IMR-90 (cell line): Measurements from ENCODE around the gene MYD88. TPM values are rescaled to one million over a fixed set of nuclear protein-coding genes. Genes with fewer than 3 reads are reported as not detected.

ENCODE experiments used
- ATAC-seq: fragments of 200-7000 bp; cut with Tn5 transposase; 2 replicates; pipeline ENCODE4 v1.9.1; 2020; ENCODE audit warnings: low read depth, mild to moderate bottlenecking, moderate library complexity
- BruUV-seq: library from RNA; stranded (reverse); fragments of 400-500 nt; replicated peaks from 2 replicates; lab custom pipeline; 2021; lab: Mats Ljungman, UMichigan
- CTCF ChIA-PET: fragments of 300-600 bp; formaldehyde crosslinking; extraction: SDS; loops from one replicate; lab custom pipeline; 2021; ENCODE audit warnings: antibody characterized with exemption; lab: Yijun Ruan, JAX
- POLR2A ChIA-PET: fragments of 300-600 bp; sonication (Branson Sonifier 250); formaldehyde crosslinking; loops from one replicate; lab custom pipeline; 2022; ENCODE audit warnings: antibody characterized with exemption; ENCODE audit not compliant: unreplicated experiment; lab: Charles Lee
- DNase-seq: peaks from one replicate; pipeline ENCODE4 v3.0.0; 2013
- H2AFZ ChIP-seq: replicated peaks from 2 replicates; pipeline ENCODE3; 2013; ENCODE audit warnings: low read length, mild to moderate bottlenecking; ENCODE audit not compliant: poor library complexity
- H2AK5ac ChIP-seq: 2 replicates; pipeline ENCODE4 v1.6.1; 2013; ENCODE audit warnings: low read depth, low read length, inconsistent platforms
- H2AK9ac ChIP-seq: replicated peaks from 2 replicates; pipeline ENCODE3; 2013; ENCODE audit warnings: mild to moderate bottlenecking, low read depth, low read length, moderate library complexity; ENCODE audit not compliant: poor library complexity
- H2BK120ac ChIP-seq: 2 replicates; pipeline ENCODE4 v1.6.1; 2013; ENCODE audit warnings: low read depth, low read length, inconsistent platforms
- H2BK15ac ChIP-seq: 3 replicates; pipeline ENCODE4 v1.6.1; 2013; ENCODE audit warnings: low read depth, low read length, inconsistent platforms
- H2BK20ac ChIP-seq: 2 replicates; pipeline ENCODE4 v1.6.1; 2013; ENCODE audit warnings: low read depth, mild to moderate bottlenecking, inconsistent platforms, low read length, moderate library complexity
- H2BK5ac ChIP-seq: 2 replicates; pipeline ENCODE4 v1.6.1; 2013; ENCODE audit warnings: mild to moderate bottlenecking, low read depth, low read length, inconsistent platforms; ENCODE audit not compliant: poor library complexity, severe bottlenecking
- H3K14ac ChIP-seq: replicated peaks from 2 replicates; pipeline ENCODE4 v1.6.1; 2013; ENCODE audit warnings: low read depth, low read length, inconsistent platforms
- H3K18ac ChIP-seq: 2 replicates; pipeline ENCODE4 v1.6.1; 2013; ENCODE audit warnings: low read depth, low read length, control low read depth
- H3K23ac ChIP-seq: 2 replicates; pipeline ENCODE4 v1.6.1; 2013; ENCODE audit warnings: low read depth, low read length, inconsistent platforms
- H3K27ac ChIP-seq: 2 replicates; pipeline ENCODE4 v1.5.1; 2013; ENCODE audit warnings: mild to moderate bottlenecking, control low read depth, low read length; ENCODE audit not compliant: insufficient read depth
- H3K27me3 ChIP-seq: 2 replicates; pipeline ENCODE4 v1.6.1; 2013; ENCODE audit warnings: low read length; ENCODE audit not compliant: control insufficient read depth, insufficient read depth
- H3K36me3 ChIP-seq: 2 replicates; pipeline ENCODE4 v1.6.1; 2013; ENCODE audit warnings: low read length, mixed read lengths; ENCODE audit not compliant: control insufficient read depth, insufficient read depth
- H3K4ac ChIP-seq: 2 replicates; pipeline ENCODE4 v1.6.1; 2013; ENCODE audit warnings: low read depth, low read length, inconsistent platforms
- H3K4me1 ChIP-seq: 2 replicates; pipeline ENCODE4 v1.6.1; 2013; ENCODE audit warnings: low read length, mixed read lengths; ENCODE audit not compliant: control insufficient read depth, insufficient read depth
- H3K4me2 ChIP-seq: 2 replicates; pipeline ENCODE4 v1.6.1; 2013; ENCODE audit warnings: low read depth, mild to moderate bottlenecking, control low read depth, low read length, moderate library complexity
- H3K4me3 ChIP-seq: 2 replicates; pipeline ENCODE4 v1.5.1; 2013; ENCODE audit warnings: low read depth, mild to moderate bottlenecking, control low read depth, low read length, moderate library complexity; ENCODE audit not compliant: insufficient read depth
- H3K56ac ChIP-seq: 2 replicates; pipeline ENCODE4 v1.6.1; 2013; ENCODE audit warnings: low read length, inconsistent platforms; ENCODE audit not compliant: insufficient read depth; ENCODE audit errors: extremely low read depth
- H3K79me1 ChIP-seq, 2 experiments: 2 replicates each; pipeline ENCODE4 v1.6.1; 2013; ENCODE audit warnings: low read length in 2 of 2, inconsistent platforms in 1 of 2, low read depth in 1 of 2
- H3K9ac ChIP-seq: 2 replicates; pipeline ENCODE4 v1.6.1; 2013; ENCODE audit warnings: low read depth, low read length, control low read depth
- H3K9me1 ChIP-seq: 2 replicates; pipeline ENCODE4 v1.6.1; 2013; ENCODE audit warnings: low read length, inconsistent platforms; ENCODE audit not compliant: insufficient read depth
- H3K9me3 ChIP-seq: 2 replicates; pipeline ENCODE4 v1.6.1; 2013; ENCODE audit warnings: low read length; ENCODE audit not compliant: control insufficient read depth, insufficient read depth
- H4K20me1 ChIP-seq: 2 replicates; pipeline ENCODE4 v1.6.1; 2013; ENCODE audit warnings: low read length, inconsistent platforms; ENCODE audit not compliant: insufficient read depth
- H4K5ac ChIP-seq: 2 replicates; pipeline ENCODE4 v1.6.1; 2013; ENCODE audit warnings: mild to moderate bottlenecking, low read depth, low read length, control low read depth
- H4K8ac ChIP-seq, 2 experiments: 2 replicates each; pipeline ENCODE4 v1.6.1; 2013; ENCODE audit warnings: low read depth in 2 of 2, low read length in 2 of 2, control low read depth in 1 of 2, inconsistent platforms in 1 of 2
- H4K91ac ChIP-seq: 2 replicates; pipeline ENCODE4 v1.6.1; 2013; ENCODE audit warnings: low read depth, low read length, inconsistent platforms; ENCODE audit not compliant: insufficient read depth
- BHLHE40 ChIP-seq: fragments of 150-350 bp; IDR thresholded peaks from 2 replicates; pipeline ENCODE4 v1.6.1; 2016; ENCODE audit warnings: mild to moderate bottlenecking, low read depth, low read length
- CEBPB ChIP-seq: IDR thresholded peaks from 2 replicates; pipeline ENCODE4 v1.6.1; 2012; ENCODE audit warnings: low read depth, low read length, improper control_type of control experiment
- CHD1 ChIP-seq: IDR thresholded peaks from 2 replicates; pipeline ENCODE4 v1.6.1; 2012; ENCODE audit warnings: low read depth, low read length, improper control_type of control experiment
- FOS ChIP-seq: fragments of 150-350 bp; IDR thresholded peaks from 2 replicates; pipeline ENCODE4 v1.6.1; 2016; ENCODE audit warnings: low read depth, low read length
- MAFK ChIP-seq: IDR thresholded peaks from 2 replicates; pipeline ENCODE4 v1.6.1; 2012; ENCODE audit warnings: low read depth, low read length, improper control_type of control experiment
- MAZ ChIP-seq: IDR thresholded peaks from 2 replicates; pipeline ENCODE4 v1.6.1; 2012; ENCODE audit warnings: low read depth, mild to moderate bottlenecking, low read length, improper control_type of control experiment, moderate library complexity, borderline replicate concordance
- MXI1 ChIP-seq: IDR thresholded peaks from 2 replicates; pipeline ENCODE4 v1.6.1; 2012; ENCODE audit warnings: low read depth, mild to moderate bottlenecking, low read length, moderate library complexity, borderline replicate concordance
- NFE2L2 ChIP-seq: fragments of 150-350 bp; IDR thresholded peaks from 2 replicates; pipeline ENCODE4 v1.6.1; 2016; ENCODE audit warnings: low read depth, mild to moderate bottlenecking, low read length
- POLR2A ChIP-seq: IDR thresholded peaks from 2 replicates; pipeline ENCODE4 v1.6.1; 2012; ENCODE audit warnings: mild to moderate bottlenecking, low read depth, low read length
- RAD21 ChIP-seq: IDR thresholded peaks from 2 replicates; pipeline ENCODE4 v1.6.1; 2012; ENCODE audit warnings: low read length, improper control_type of control experiment
- RCOR1 ChIP-seq: IDR thresholded peaks from 2 replicates; pipeline ENCODE4 v1.6.1; 2012; ENCODE audit warnings: mild to moderate bottlenecking, low read length, improper control_type of control experiment; ENCODE audit not compliant: insufficient replicate concordance
- RFX5 ChIP-seq: IDR thresholded peaks from 2 replicates; pipeline ENCODE4 v1.8.0; 2012; ENCODE audit warnings: low read depth, mild to moderate bottlenecking, low read length, moderate library complexity
- SMC3 ChIP-seq: fragments of 150-350 bp; IDR thresholded peaks from 2 replicates; pipeline ENCODE4 v1.6.1; 2016; ENCODE audit warnings: low read depth, mild to moderate bottlenecking, antibody characterized with exemption, low read length, moderate library complexity
- WGBS, 2 experiments: methylation state at CpG; one replicate each; pipeline versions ENCODE4 v1.1.5 to v1.1.7; 2013; ENCODE audit warnings: missing lambda C conversion rate in 2 of 2; ENCODE audit not compliant: insufficient read length in 1 of 2; ENCODE audit errors: extremely low coverage in 2 of 2; 5-methylcytosine and 5-hydroxymethylcytosine counted together
- dilution Hi-C: fragments of 300-500 bp; cut with HindIII; formaldehyde crosslinking; loops from one replicate; pipeline ENCODE4 v1.14.3; 2018; ENCODE audit warnings: low sequenced_read_pairs; ENCODE audit not compliant: unreplicated experiment
- in situ Hi-C: fragments of 300-500 bp; cut with MboI; formaldehyde crosslinking; loops from 3 replicates; pipeline ENCODE4 v1.14.3; 2019; ENCODE audit warnings: low sequenced_read_pairs, inconsistent platforms, mixed read lengths
- intact Hi-C: fragments of 100-400 bp; cut with micrococcal nuclease; formaldehyde crosslinking; loops from 2 replicates; pipeline ENCODE4 v1.10.0; 2022
- polyA plus RNA-seq, 3 experiments: library from polyadenylated mRNA; depleted of rRNA; stranded (reverse); fragments of >200 nt; gene quantifications; 2 replicates each; pipeline ENCODE4 v1.2.3, GENCODE V29; 2012; ENCODE audit warnings: low replicate concordance in 1 of 3
- total RNA-seq: library from RNA; depleted of rRNA; stranded (reverse); fragments of >200 nt; gene quantifications from 2 replicates; pipeline ENCODE4 v1.2.3, GENCODE V29; 2012
- TF ChIP-seq, protein P1 (sequence below): fragments of 150-350 bp; IDR thresholded peaks from 2 replicates; pipeline ENCODE4 v1.6.1; 2017; ENCODE audit warnings: mild to moderate bottlenecking, antibody characterized with exemption, low read length, low read depth
- TF ChIP-seq, protein P2 (sequence below): conservative IDR thresholded peaks from 2 replicates; pipeline ENCODE4 v1.5.1; 2012; ENCODE audit warnings: mild to moderate bottlenecking, low read depth, low read length, improper control_type of control experiment
- TF ChIP-seq, protein P3 (sequence below): fragments of 150-350 bp; IDR thresholded peaks from 2 replicates; pipeline ENCODE4 v1.6.1; 2016; ENCODE audit warnings: low read depth, mild to moderate bottlenecking, low read length, moderate library complexity, borderline replicate concordance

MYD88 gene
- total and polyA plus RNA-seq, 2 of the 4 experiments (the other 2 are of a cell fraction) = 9.3 to 39.8 TPM

DNA sequence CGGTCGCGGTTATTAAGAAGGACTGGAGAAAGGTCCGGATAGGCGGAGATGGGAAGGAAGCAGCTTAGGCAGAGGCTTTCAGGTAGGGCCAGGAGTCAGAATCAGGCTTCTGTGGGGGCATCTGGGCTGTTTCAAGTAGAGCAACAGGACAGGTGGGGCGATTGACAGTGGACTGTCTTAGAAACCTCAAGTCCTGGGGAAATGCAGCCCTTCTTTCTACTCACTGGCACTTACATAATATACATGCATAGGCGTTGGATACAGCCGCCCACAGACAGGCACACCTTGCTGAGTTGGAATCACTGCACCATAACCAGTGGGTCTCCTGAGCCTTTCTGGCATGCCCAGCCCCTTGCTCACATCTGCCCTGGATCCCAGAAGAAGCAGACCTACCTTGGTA lies 730 bp downstream of the MYD88 start:
- H3K23ac ChIP-seq = peak overlapping the region; percentile 66
- DNase-seq (no peak), ATAC-seq (no peak)
- dilution Hi-C loops (no loop called here), in situ Hi-C loops (loop anchor here (10.0 kb wide), 1 partner anchor 346 kb away; no protein-coding TSS in a partner anchor), intact Hi-C loops (loop anchor here (2.0 kb wide), 1 partner anchor 58 kb away; no protein-coding TSS in a partner anchor)
- peak overlapping the region; percentile 56; the same call in 1 of the 2 replicates for H3K56ac ChIP-seq
- H2BK5ac ChIP-seq = no peak overlapping the region
- no peak overlapping the region for H2BK15ac ChIP-seq
- peaks cover 30 to 65% of the 10 kb centered on the region in 2 experiments for H3K79me1 ChIP-seq
- H3K9me3 ChIP-seq = no peaks in the 10 kb centered on the region
- peak overlapping the region; percentile 93 for H3K27ac ChIP-seq
- H4K8ac ChIP-seq = peak overlapping the region; percentile 90 to 99; a peak in 3 of 4 replicates
- H3K27me3 ChIP-seq = no peaks in the 10 kb centered on the region
- H2AK9ac ChIP-seq = peak overlapping the region; percentile 89
- H3K14ac ChIP-seq = peak overlapping the region; percentile 97
- peaks cover 13% of the 10 kb centered on the region for H3K4me1 ChIP-seq
- peak overlapping the region; percentile 95 for H3K9ac ChIP-seq
- ChIA-PET POLR2A (interaction anchor here (0.8 kb wide), 1 partner anchor 26 kb away, joined by 3 read pairs; the partner anchor contains the start of gene OXSR1), CTCF (interaction anchor here (0.6 kb wide), 1 partner anchor 159 kb away, joined by 3 read pairs; no protein-coding TSS in a partner anchor)
- no peak overlapping the region for H2BK20ac ChIP-seq
- no peaks in the 10 kb centered on the region for H4K20me1 ChIP-seq
- 35% methylated on average over 2 of the region's 8 CpGs; no CpG with 5 or more reads in 1 of the 2 experiments for WGBS, 2 experiments
- H2BK120ac ChIP-seq = no peak overlapping the region
- peak overlapping the region; percentile 96 for H2AFZ ChIP-seq
- H3K4me2 ChIP-seq = peak overlapping the region; percentile 98
- H3K9me1 ChIP-seq = peaks cover 24% of the 10 kb centered on the region
- H2AK5ac ChIP-seq = peak overlapping the region; percentile 21; the same call in 1 of the 2 replicates
- peak overlapping the region; percentile 89 for H4K5ac ChIP-seq
- peak overlapping the region; percentile 95 for H3K4ac ChIP-seq
- H4K91ac ChIP-seq = no peak overlapping the region
- no TSS peak for BruUV-seq
- H3K18ac ChIP-seq = peak overlapping the region; percentile 12; the same call in 1 of the 2 replicates
- TF ChIP-seq, protein P1, sequence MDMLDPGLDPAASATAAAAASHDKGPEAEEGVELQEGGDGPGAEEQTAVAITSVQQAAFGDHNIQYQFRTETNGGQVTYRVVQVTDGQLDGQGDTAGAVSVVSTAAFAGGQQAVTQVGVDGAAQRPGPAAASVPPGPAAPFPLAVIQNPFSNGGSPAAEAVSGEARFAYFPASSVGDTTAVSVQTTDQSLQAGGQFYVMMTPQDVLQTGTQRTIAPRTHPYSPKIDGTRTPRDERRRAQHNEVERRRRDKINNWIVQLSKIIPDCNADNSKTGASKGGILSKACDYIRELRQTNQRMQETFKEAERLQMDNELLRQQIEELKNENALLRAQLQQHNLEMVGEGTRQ = no peak
- TF ChIP-seq, protein P2, sequence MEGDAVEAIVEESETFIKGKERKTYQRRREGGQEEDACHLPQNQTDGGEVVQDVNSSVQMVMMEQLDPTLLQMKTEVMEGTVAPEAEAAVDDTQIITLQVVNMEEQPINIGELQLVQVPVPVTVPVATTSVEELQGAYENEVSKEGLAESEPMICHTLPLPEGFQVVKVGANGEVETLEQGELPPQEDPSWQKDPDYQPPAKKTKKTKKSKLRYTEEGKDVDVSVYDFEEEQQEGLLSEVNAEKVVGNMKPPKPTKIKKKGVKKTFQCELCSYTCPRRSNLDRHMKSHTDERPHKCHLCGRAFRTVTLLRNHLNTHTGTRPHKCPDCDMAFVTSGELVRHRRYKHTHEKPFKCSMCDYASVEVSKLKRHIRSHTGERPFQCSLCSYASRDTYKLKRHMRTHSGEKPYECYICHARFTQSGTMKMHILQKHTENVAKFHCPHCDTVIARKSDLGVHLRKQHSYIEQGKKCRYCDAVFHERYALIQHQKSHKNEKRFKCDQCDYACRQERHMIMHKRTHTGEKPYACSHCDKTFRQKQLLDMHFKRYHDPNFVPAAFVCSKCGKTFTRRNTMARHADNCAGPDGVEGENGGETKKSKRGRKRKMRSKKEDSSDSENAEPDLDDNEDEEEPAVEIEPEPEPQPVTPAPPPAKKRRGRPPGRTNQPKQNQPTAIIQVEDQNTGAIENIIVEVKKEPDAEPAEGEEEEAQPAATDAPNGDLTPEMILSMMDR = no peak
- TF ChIP-seq NFE2L2 = no peak
- TF ChIP-seq POLR2A = no peak
- no peak for TF ChIP-seq MAFK
- no peak for TF ChIP-seq RFX5
- no peak for TF ChIP-seq CEBPB
- no peak for TF ChIP-seq BHLHE40
- no peak for TF ChIP-seq RAD21
- TF ChIP-seq, protein P3, sequence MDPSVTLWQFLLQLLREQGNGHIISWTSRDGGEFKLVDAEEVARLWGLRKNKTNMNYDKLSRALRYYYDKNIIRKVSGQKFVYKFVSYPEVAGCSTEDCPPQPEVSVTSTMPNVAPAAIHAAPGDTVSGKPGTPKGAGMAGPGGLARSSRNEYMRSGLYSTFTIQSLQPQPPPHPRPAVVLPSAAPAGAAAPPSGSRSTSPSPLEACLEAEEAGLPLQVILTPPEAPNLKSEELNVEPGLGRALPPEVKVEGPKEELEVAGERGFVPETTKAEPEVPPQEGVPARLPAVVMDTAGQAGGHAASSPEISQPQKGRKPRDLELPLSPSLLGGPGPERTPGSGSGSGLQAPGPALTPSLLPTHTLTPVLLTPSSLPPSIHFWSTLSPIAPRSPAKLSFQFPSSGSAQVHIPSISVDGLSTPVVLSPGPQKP = no peak
- TF ChIP-seq CHD1 = no peak
- TF ChIP-seq MXI1 = no peak
- no peak for TF ChIP-seq RCOR1
- no peak for TF ChIP-seq MAZ
- TF ChIP-seq SMC3 = no peak
- no peak for TF ChIP-seq FOS
- H3K4me3 ChIP-seq = peak overlapping the region; percentile 96
- peaks cover 19% of the 10 kb centered on the region for H3K36me3 ChIP-seq
